Muscle of leg (tissue), 16 donors: ENCODE data around the gene CUL9. TPM values are rescaled to one million over a fixed set of nuclear protein-coding genes. Genes with fewer than 3 reads are reported as not detected.
"Not testable (repeated sequence)": the region's sequence is repeated elsewhere in the genome, so short reads cannot be mapped to it uniquely, and the experiment has no call there.

ENCODE experiments used
- DNase-seq: peaks from one replicate; pipeline ENCODE4 v3.0.0; 2013
- H3K27ac ChIP-seq: one replicate; pipeline ENCODE4 v1.5.1; 2013; ENCODE audit warnings: mild to moderate bottlenecking, low read length, control low read depth
- H3K27me3 ChIP-seq: one replicate; pipeline ENCODE4 v1.6.1; 2013; ENCODE audit warnings: low read length; ENCODE audit not compliant: control insufficient read depth, insufficient read depth
- H3K36me3 ChIP-seq: one replicate; pipeline ENCODE4 v1.6.1; 2013; ENCODE audit warnings: low read length; ENCODE audit not compliant: control insufficient read depth, insufficient read depth
- H3K4me1 ChIP-seq: one replicate; pipeline ENCODE4 v1.6.1; 2013; ENCODE audit warnings: low read length; ENCODE audit not compliant: control insufficient read depth, insufficient read depth
- H3K4me3 ChIP-seq: one replicate; pipeline ENCODE4 v1.5.1; 2013; ENCODE audit warnings: low read length, control low read depth
- H3K9me3 ChIP-seq: replicated peaks from 2 replicates; pipeline ENCODE4 v1.6.1; 2013; ENCODE audit warnings: low read depth, low read length; ENCODE audit not compliant: control insufficient read depth
- WGBS: methylation state at CpG from one replicate; pipeline ENCODE4 v1.1.5; 2013; ENCODE audit warnings: missing lambda C conversion rate; ENCODE audit not compliant: insufficient coverage; 5-methylcytosine and 5-hydroxymethylcytosine counted together
- long read RNA-seq, 11 donors: transcript quantifications; one replicate each; lab custom pipeline, GENCODE V29; 2026
- polyA plus RNA-seq, 8 donors: library from polyadenylated mRNA; unstranded; fragments of 120-200 nt; gene quantifications; one replicate each; pipeline versions ENCODE4 v1.2.1 to v1.2.3, GENCODE V29; 2013; ENCODE audit warnings: inconsistent platforms in 1 of 8, low replicate concordance in 1 of 8; ENCODE audit not compliant: insufficient read length in 8 of 8, insufficient read depth in 1 of 8
- total RNA-seq: library from RNA; stranded (reverse); fragments of 120-200 nt; gene quantifications from one replicate; pipeline ENCODE4 v1.2.4, GENCODE V29; 2013

The CUL9 gene
- 16.8 TPM for total RNA-seq
- polyA plus RNA-seq = 10 to 100 TPM; 11.8 to 23.9 (median 19.9) TPM
- long read RNA-seq, donor 1, partial matches to known transcripts = 0 of 1 reads
- long read RNA-seq, donor 1, other reads (novel, unspliced or antisense) = 0 of 1 reads
- long read RNA-seq, donor 2 = 0 reads
- long read RNA-seq, donor 3, partial matches to known transcripts = 0 of 2 reads
- long read RNA-seq, donor 3, other reads (novel, unspliced or antisense) = 0 of 2 reads
- long read RNA-seq, donor 4, partial matches to known transcripts = 0 of 1 reads
- long read RNA-seq, donor 4, other reads (novel, unspliced or antisense) = 0 of 1 reads
- long read RNA-seq, donor 5 = 0 reads
- long read RNA-seq, donor 6 = 0 reads
- long read RNA-seq, donor 7 = 0 reads
- long read RNA-seq, donor 8, partial matches to known transcripts = 7 of 63 reads
- long read RNA-seq, donor 8, other reads (novel, unspliced or antisense) = 56 of 63 reads
- long read RNA-seq, donor 9 = 0 reads
- long read RNA-seq, donor 10 = 0 reads
- long read RNA-seq, donor 11 = 0 reads

DNA sequence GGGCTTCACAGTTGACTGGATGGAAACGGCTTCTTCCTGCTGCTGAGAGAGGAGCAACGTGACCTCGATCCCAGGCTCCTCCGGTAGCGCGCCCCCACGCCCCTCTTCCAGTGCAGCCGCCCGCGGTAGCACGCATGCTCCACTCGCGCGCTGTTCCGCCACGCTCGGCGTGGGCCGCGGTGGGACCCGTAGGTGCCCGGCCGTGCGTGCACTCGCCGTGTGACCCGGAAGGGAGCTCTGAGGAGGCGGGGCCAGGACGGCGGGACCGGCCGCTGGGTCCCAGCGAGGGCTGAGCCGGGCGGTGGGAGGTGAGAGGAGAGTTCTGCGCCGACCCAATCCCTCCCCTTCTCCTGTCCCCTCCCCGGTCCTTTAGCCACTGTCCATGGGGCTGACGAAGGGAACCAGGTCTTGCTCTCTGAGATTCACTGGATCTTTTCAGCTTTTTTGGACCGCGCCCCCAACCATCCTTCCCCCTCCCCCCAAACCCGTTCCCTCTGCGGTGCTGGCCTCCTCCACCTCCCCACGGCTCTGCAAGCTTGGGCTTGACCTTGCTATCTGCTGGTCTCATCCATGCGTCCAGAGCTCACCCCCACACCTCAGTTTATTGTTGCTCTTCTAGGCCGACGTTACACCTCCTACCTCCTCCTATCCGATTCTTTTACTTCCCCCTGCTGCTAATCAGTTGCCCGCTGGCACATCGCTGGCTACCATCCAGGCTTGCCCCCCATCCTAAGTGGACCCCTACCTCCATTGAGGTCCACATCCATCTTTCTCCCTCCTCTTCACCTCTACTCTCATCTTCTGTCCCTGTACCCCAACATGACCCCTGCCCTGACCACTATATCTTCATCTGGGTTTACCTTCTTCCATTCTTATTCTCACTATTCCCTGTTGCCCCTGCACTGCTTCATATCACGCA, at the start of gene CUL9:
CUL9 (plus strand) TSS at position 255 of the 919 bp plus-strand sequence. CDS start 2,115 bp downstream, outside the sequence.
- Histone ChIP-seq H3K27me3 (no peaks in the 10 kb centered on the region), H3K27ac (peak within 1 kb of the TSS; percentile 56), H3K4me1 (peaks cover 18% of the 10 kb centered on the region), H3K9me3 (no peaks in the 10 kb centered on the region), H3K4me3 (peak within 1 kb of the TSS; percentile 85), H3K36me3 (peaks cover 63% of the 10 kb centered on the region)
- peak; percentile 92 for DNase-seq
- 2% methylated on average over 47 of the region's 51 CpGs for WGBS

DNA sequence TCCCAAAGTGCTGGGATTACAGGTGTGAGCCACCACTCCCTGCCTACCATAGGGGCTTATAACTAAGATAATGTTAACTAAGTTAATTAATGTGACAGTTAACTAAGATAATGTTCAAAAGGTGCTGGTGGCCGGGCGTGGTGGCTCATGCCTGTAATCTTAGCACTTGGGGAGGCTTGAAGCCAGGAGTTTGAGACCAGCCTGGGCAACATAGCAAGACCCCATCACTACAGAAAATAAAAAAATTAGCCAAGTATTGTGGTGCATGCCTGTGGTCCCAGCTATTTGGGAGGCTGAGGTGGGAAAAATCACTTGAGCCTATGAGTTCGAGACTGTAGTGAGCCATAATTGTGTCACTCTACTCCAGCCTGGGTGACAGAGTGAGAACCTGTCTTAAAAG, 43.7 kb upstream of the CUL9 start:
- DNase-seq = no peak
- Histone ChIP-seq H3K4me3 (no peak overlapping the region), H3K4me1 (peaks cover 7% of the 10 kb centered on the region), H3K9me3 (no peaks in the 10 kb centered on the region), H3K27ac (no peak overlapping the region), H3K36me3 (peaks cover 26% of the 10 kb centered on the region), H3K27me3 (no peaks in the 10 kb centered on the region)
- 67% methylated on average over 1 of the region's 3 CpGs for WGBS

- not testable (repeated sequence) for H3K27ac ChIP-seq, H3K27me3 ChIP-seq, DNase-seq, H3K9me3 ChIP-seq, H3K4me3 ChIP-seq
- Histone ChIP-seq H3K36me3 (peaks cover 31% of the 10 kb centered on the region), H3K4me1 (peaks cover 14% of the 10 kb centered on the region)
- 90% methylated on average over 6 of the region's 11 CpGs for WGBS
Measured at GRCh38 chr6:43139973-43140372, 42.0 kb upstream of the CUL9 start.

DNA sequence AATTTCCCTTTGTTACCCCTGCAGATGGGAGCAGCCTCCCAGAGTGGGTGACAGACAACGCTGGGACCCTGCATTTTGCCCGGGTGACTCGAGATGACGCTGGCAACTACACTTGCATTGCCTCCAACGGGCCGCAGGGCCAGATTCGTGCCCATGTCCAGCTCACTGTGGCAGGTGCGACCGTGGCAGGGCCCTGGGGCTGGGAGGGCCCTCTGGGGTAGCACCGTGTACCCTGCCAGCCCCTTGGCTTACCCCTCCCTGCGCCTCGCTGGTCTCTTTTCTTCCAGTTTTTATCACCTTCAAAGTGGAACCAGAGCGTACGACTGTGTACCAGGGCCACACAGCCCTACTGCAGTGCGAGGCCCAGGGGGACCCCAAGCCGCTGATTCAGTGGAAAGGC, 40.4 kb upstream of the CUL9 start:
- Histone ChIP-seq H3K4me3 (no peak overlapping the region), H3K36me3 (peaks cover 34% of the 10 kb centered on the region), H3K9me3 (no peaks in the 10 kb centered on the region), H3K27me3 (no peaks in the 10 kb centered on the region), H3K27ac (no peak overlapping the region), H3K4me1 (peaks cover 14% of the 10 kb centered on the region)
- DNase-seq = no peak
- 83% methylated on average over 16 of the region's 16 CpGs for WGBS

- no peak for DNase-seq
Measured at GRCh38 chr6:43142101-43142500, 39.9 kb upstream of the CUL9 start.

DNA sequence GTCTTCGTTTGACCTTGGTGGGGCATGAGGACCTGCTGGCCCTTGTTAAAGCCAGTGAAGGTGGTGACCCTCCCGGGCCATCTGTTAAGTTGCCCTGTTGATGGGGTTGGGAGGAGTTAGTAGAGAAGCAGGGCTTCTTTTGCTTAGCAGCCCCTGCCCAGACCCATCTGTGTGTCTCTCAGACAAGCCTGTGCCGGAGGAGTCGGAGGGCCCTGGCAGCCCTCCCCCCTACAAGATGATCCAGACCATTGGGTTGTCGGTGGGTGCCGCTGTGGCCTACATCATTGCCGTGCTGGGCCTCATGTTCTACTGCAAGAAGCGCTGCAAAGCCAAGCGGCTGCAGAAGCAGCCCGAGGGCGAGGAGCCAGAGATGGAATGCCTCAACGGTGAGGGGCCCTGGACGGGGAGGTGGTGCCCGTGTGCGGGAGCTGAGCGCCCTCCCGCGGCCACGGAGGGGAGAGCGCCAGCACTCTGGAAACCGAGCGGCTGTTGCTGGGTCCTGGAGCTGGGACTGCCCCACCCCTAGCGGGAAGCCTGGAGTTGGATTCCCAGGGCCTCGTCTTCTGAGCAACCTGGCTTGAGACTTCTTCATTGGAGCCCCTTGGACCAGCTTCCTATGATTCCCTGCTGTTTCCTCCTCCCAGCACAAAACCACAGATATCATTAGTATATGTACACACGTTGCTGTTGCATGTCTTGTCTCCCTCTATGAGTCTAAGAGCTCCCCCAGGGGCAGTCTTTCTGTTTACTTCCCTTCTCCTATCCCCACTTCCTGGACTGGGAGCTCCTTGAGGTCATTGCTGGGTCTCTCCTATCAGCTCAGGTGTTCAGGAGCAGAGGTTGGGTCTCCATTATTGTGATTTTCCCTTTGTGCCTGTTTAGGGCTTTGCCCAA, 38.5 kb upstream of the CUL9 start:
- DNase-seq = peak; percentile 97
- H3K9me3 ChIP-seq = no peaks in the 10 kb centered on the region
- H3K27ac ChIP-seq = peak overlapping the region; percentile 58
- WGBS = 1% methylated on average over 23 of the region's 25 CpGs
- peaks cover 43% of the 10 kb centered on the region for H3K36me3 ChIP-seq
- no peaks in the 10 kb centered on the region for H3K27me3 ChIP-seq
- H3K4me3 ChIP-seq = peak overlapping the region; percentile 2
- peaks cover 14% of the 10 kb centered on the region for H3K4me1 ChIP-seq

More at GRCh38 chr6:43142101-43142500, 39.9 kb upstream of the CUL9 start:
- H3K36me3 ChIP-seq = peaks cover 36% of the 10 kb centered on the region
- no peak overlapping the region for H3K27ac ChIP-seq
- H3K9me3 ChIP-seq = no peaks in the 10 kb centered on the region
- no peak overlapping the region for H3K4me3 ChIP-seq
- 58% methylated on average over 10 of the region's 14 CpGs for WGBS
- H3K27me3 ChIP-seq = no peaks in the 10 kb centered on the region
- peaks cover 14% of the 10 kb centered on the region for H3K4me1 ChIP-seq

GRCh38 chr6:43144879-43145278, 37.1 kb upstream of the CUL9 start:
- Histone ChIP-seq H3K4me3 (no peak overlapping the region), H3K27ac (no peak overlapping the region), H3K27me3 (no peaks in the 10 kb centered on the region), H3K9me3 (no peaks in the 10 kb centered on the region), H3K36me3 (peaks cover 32% of the 10 kb centered on the region), H3K4me1 (peaks cover 14% of the 10 kb centered on the region)
- DNase-seq = no peak
- 47% methylated on average over 3 of the region's 6 CpGs for WGBS

DNA sequence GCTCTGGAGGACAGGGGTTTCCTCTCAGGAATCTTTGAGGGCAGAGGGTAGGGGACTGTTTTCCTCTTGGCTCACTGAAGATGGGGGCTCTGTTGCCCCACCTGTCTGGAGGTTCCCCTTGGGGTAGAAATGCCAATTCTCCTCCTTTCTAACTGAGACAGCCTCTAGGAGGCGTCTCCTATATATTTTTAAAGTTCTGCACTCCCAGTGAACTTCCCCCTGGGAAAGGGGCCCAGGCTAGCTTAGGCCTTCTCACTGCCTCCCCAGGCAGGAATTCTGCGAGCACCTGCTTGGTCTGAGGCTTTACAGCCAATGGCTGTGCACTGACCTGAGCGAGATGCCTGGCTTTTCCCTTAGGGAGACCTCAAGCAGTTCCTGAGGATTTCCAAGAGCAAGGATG, 35.7 kb upstream of the CUL9 start:
- Histone ChIP-seq H3K27ac (no peak overlapping the region), H3K27me3 (no peaks in the 10 kb centered on the region), H3K4me1 (peaks cover 14% of the 10 kb centered on the region), H3K36me3 (peaks cover 30% of the 10 kb centered on the region), H3K9me3 (no peaks in the 10 kb centered on the region), H3K4me3 (no peak overlapping the region)
- no peak for DNase-seq
- WGBS = 79% methylated on average over 2 of the region's 3 CpGs
